GM12801 (cell line): ENCODE measurements around the gene IPO5.

Experiments
- CTCF ChIP-seq: IDR thresholded peaks from one replicate; pipeline ENCODE4 v1.5.1; 2011; ENCODE audit warnings: control low read depth; ENCODE audit not compliant: insufficient read length; ENCODE audit errors: extremely low read depth

Gene IPO5

GRCh38 chr13:98020271-98020670, 66.8 kb downstream of the IPO5 start:
- no peak for TF ChIP-seq CTCF

GRCh38 chr13:98022210-98022609, 68.7 kb downstream of the IPO5 start:
- TF ChIP-seq CTCF = no peak

- no peak for TF ChIP-seq CTCF
Observed at GRCh38 chr13:98025480-98026025, 72.1 kb downstream of the IPO5 start.

- TF ChIP-seq CTCF = no peak
Observed at GRCh38 chr13:98026457-98026857, 73.0 kb downstream of the IPO5 start.

- TF ChIP-seq CTCF = no peak
Observed at GRCh38 chr13:98032168-98032567, 78.7 kb downstream of the IPO5 start.

- TF ChIP-seq CTCF = no peak
Observed at GRCh38 chr13:98033277-98034247, 80.1 kb downstream of the IPO5 start.

GRCh38 chr13:98035373-98035772, 81.9 kb downstream of the IPO5 start:
- no peak for TF ChIP-seq CTCF
